Prostate gland (tissue), 2 donors: Measurements from ENCODE around the gene BRPF1. TPM values are rescaled to one million over a fixed set of nuclear protein-coding genes. Genes with fewer than 3 reads are reported as not detected.

Experiments
- DNase-seq: peaks from one replicate; pipeline ENCODE4 v3.0.0-alpha.2; 2019; ENCODE audit warnings: low spot score
- H3K27ac ChIP-seq, 2 donors: fragments of 200-600 bp; sonication (generic); 2 replicates each; pipeline ENCODE4 v1.5.1; 2017 to 2019
- H3K27me3 ChIP-seq: fragments of 200-600 bp; sonication (generic); replicated peaks from 2 replicates; pipeline ENCODE4 v1.5.1; 2019; ENCODE audit not compliant: insufficient read depth
- H3K36me3 ChIP-seq, 2 donors: fragments of 200-600 bp; sonication (generic); 1 replicate in 1 of 2; 2 replicates in 1 of 2; pipeline versions ENCODE4 v1.5.1 to v1.8.1; 2017 to 2019
- H3K4me1 ChIP-seq: fragments of 200-600 bp; sonication (generic); replicated peaks from 2 replicates; pipeline ENCODE4 v1.5.1; 2019
- H3K4me3 ChIP-seq, 2 donors: fragments of 200-600 bp; sonication (generic); 2 replicates each; pipeline ENCODE4 v1.5.1; 2017 to 2019
- H3K9me3 ChIP-seq: fragments of 200-600 bp; sonication (generic); 2 replicates; pipeline ENCODE4 v1.5.1; 2017
- POLR2A ChIP-seq: fragments of 450-650 bp; IDR thresholded peaks from one replicate; pipeline ENCODE4 v1.6.1; 2016; ENCODE audit warnings: antibody characterized with exemption, mild to moderate bottlenecking
- POLR2AphosphoS5 ChIP-seq: sonication (generic); formaldehyde crosslinking; IDR thresholded peaks from one replicate; pipeline ENCODE4 v1.6.1; 2017; ENCODE audit warnings: antibody characterized with exemption
- WGBS: methylation state at CpG from one replicate; pipeline ENCODE4 v1.1.5; 2018; 5-methylcytosine and 5-hydroxymethylcytosine counted together
- intact Hi-C: fragments of 100-400 bp; cut with DNase I; formaldehyde crosslinking; loops from one replicate; pipeline ENCODE4 v1.14.2; 2022
- total RNA-seq, 2 donors: library from RNA; depleted of rRNA; stranded (reverse); fragments of >200 nt; gene quantifications; one replicate each; pipeline ENCODE4 v1.1.0, GENCODE V29; 2016
- TF ChIP-seq, protein P1 (sequence below), 4 experiments: fragments of 200-600 bp in 2 of 4; fragments of 450-650 bp in 2 of 4; sonication (generic) in 2 of 4; IDR thresholded peaks; 1 replicate in 3 of 4; 2 replicates in 1 of 4; pipeline ENCODE4 v1.5.1; 2016 to 2019; ENCODE audit warnings: antibody characterized with exemption in 4 of 4, mild to moderate bottlenecking in 2 of 4, moderate library complexity in 2 of 4

The BRPF1 gene
- total RNA-seq, 2 donors from 2014 or later: 14.2 to 43.5 TPM

DNA sequence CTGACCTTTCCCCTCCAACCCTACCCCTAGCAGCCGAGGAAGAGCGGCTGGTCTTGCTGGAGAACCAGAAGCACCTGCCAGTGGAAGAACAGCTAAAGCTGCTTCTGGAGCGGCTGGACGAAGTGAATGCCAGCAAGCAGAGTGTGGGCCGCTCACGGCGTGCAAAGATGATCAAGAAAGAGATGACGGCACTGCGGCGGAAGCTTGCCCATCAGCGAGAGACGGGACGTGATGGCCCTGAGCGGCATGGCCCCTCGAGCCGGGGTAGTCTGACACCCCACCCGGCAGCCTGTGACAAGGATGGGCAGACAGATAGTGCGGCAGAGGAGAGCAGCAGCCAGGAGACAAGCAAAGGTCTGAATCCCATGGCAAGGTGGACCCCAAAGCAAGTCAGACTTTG lies 12.0 kb downstream of the BRPF1 start:
- no peak overlapping the region for H3K4me3 ChIP-seq
- peaks cover 39 to 58% of the 10 kb centered on the region in 2 donors for H3K36me3 ChIP-seq
- intact Hi-C loops: no loop called here
- DNase-seq: no peak
- no peaks in the 10 kb centered on the region for H3K4me1 ChIP-seq
- no peaks in the 10 kb centered on the region for H3K27me3 ChIP-seq
- no peak for TF ChIP-seq POLR2AphosphoS5
- TF ChIP-seq, protein P1, sequence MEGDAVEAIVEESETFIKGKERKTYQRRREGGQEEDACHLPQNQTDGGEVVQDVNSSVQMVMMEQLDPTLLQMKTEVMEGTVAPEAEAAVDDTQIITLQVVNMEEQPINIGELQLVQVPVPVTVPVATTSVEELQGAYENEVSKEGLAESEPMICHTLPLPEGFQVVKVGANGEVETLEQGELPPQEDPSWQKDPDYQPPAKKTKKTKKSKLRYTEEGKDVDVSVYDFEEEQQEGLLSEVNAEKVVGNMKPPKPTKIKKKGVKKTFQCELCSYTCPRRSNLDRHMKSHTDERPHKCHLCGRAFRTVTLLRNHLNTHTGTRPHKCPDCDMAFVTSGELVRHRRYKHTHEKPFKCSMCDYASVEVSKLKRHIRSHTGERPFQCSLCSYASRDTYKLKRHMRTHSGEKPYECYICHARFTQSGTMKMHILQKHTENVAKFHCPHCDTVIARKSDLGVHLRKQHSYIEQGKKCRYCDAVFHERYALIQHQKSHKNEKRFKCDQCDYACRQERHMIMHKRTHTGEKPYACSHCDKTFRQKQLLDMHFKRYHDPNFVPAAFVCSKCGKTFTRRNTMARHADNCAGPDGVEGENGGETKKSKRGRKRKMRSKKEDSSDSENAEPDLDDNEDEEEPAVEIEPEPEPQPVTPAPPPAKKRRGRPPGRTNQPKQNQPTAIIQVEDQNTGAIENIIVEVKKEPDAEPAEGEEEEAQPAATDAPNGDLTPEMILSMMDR (IDR thresholded peaks at IDR 0.05): no peak
- TF ChIP-seq POLR2A: no peak
- no peaks in the 10 kb centered on the region for H3K9me3 ChIP-seq
- WGBS: 94% methylated on average over 18 of the region's 18 CpGs
- H3K27ac ChIP-seq: no peak overlapping the region

DNA sequence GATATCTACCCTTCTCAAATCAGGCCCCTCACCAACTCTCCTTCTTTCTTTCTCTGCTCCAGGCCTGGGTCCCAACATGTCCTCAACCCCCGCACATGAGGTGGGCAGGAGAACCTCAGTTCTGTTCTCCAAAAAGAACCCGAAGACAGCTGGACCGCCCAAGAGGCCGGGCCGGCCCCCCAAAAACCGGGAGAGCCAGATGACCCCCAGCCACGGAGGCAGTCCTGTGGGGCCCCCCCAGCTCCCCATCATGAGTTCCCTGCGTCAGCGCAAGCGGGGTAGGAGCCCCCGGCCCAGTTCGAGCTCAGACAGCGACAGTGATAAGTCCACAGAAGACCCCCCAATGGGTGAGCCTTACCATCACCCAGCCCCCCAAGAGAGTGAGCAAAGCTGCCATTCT lies 12.6 kb downstream of the BRPF1 start:
- Histone ChIP-seq H3K27me3 (no peaks in the 10 kb centered on the region), H3K36me3 (peaks cover 39 to 52% of the 10 kb centered on the region in 2 donors), H3K9me3 (no peaks in the 10 kb centered on the region), H3K4me3 (no peak overlapping the region), H3K27ac (no peak overlapping the region), H3K4me1 (no peaks in the 10 kb centered on the region)
- DNase-seq: no peak
- intact Hi-C loops: no loop called here
- TF ChIP-seq POLR2A (no peak), POLR2AphosphoS5 (no peak)
- TF ChIP-seq, protein P1 (IDR thresholded peaks at IDR 0.05): no peak
- 95% methylated on average over 13 of the region's 13 CpGs for WGBS

DNA sequence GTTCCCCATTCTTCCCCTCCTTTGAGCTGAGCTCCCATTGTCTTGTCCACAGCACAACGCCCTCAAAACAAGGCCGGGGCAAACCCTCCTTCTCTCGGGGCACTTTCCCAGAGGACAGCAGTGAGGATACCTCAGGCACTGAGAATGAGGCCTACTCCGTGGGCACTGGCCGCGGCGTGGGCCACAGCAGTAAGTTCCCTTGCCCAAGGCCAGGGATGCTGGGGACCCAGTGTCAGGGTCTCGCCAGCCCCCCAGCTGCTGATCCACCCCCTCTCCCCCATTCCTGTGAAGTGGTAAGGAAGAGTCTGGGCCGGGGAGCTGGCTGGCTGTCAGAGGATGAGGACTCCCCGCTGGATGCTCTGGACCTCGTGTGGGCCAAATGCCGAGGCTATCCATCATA lies 14.0 kb downstream of the BRPF1 start:
- Histone ChIP-seq H3K9me3 (no peaks in the 10 kb centered on the region), H3K27ac (no peak overlapping the region), H3K4me1 (no peaks in the 10 kb centered on the region), H3K27me3 (no peaks in the 10 kb centered on the region), H3K4me3 (no peak overlapping the region), H3K36me3 (peaks cover 37 to 43% of the 10 kb centered on the region in 2 donors)
- WGBS: 93% methylated on average over 12 of the region's 12 CpGs
- TF ChIP-seq, protein P1 (IDR thresholded peaks at IDR 0.05): no peak
- TF ChIP-seq POLR2AphosphoS5 (no peak), POLR2A (no peak)
- no peak for DNase-seq
- intact Hi-C loops: no loop called here

DNA sequence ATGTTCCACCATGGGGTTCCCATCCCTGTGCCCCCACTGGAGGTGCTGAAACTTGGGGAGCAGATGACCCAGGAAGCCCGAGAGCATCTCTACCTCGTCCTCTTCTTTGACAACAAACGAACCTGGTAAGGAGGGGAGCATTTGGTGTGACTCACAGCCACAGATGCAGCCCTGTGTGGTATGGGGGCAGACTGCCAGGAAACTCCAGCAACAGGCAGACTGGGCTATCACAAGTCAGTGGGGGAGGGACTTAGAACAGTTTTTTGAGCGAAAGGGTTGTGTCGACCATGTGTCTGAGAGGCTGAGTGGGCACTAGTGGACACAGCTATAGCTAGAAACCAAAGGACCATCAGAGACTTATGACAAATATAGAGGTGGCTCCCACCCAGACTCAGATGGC lies 14.8 kb downstream of the BRPF1 start:
- H3K36me3 ChIP-seq: peaks cover 29 to 43% of the 10 kb centered on the region in 2 donors
- intact Hi-C loops: no loop called here
- no peak for TF ChIP-seq POLR2A
- TF ChIP-seq, protein P1 (IDR thresholded peaks at IDR 0.05): no peak
- TF ChIP-seq POLR2AphosphoS5: no peak
- no peak for DNase-seq
- 94% methylated on average over 5 of the region's 5 CpGs for WGBS
- H3K27me3 ChIP-seq: no peaks in the 10 kb centered on the region
- H3K4me3 ChIP-seq: no peak overlapping the region
- no peaks in the 10 kb centered on the region for H3K9me3 ChIP-seq
- no peaks in the 10 kb centered on the region for H3K4me1 ChIP-seq
- H3K27ac ChIP-seq: no peak overlapping the region

DNA sequence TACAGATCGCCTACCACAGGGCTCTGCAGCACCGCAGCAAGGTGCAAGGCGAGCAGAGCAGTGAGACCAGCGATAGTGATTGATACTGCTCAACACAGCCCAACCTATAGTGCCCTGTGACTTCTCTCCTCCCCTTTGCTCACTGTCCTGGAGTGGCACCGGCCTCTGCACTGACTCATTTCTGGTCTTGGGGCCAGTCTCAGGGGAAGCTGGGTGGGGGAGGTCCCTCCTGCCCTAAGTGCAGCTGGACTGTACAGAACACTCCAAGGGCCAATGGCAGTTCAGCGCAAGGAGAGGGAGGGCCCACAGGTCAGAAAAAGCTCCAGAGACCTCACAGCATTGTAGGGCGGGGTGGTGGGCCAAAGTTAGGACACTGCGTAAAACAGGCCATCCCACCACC lies 15.7 kb downstream of the BRPF1 start:
- Histone ChIP-seq H3K36me3 (peaks cover 29 to 34% of the 10 kb centered on the region in 2 donors), H3K4me3 (no peak overlapping the region), H3K27me3 (no peaks in the 10 kb centered on the region), H3K9me3 (no peaks in the 10 kb centered on the region), H3K27ac (no peak overlapping the region), H3K4me1 (no peaks in the 10 kb centered on the region)
- intact Hi-C loops: no loop called here
- no peak for DNase-seq
- 92% methylated on average over 8 of the region's 8 CpGs for WGBS
- TF ChIP-seq, protein P1 (IDR thresholded peaks at IDR 0.05): no peak
- no peak for TF ChIP-seq POLR2AphosphoS5
- no peak for TF ChIP-seq POLR2A
